H1 (cell line): ENCODE data around the gene SLC13A2. TPM values are rescaled to one million over a fixed set of nuclear protein-coding genes. Genes with fewer than 3 reads are reported as not detected.

Experiments used
- CTCF ChIA-PET: fragments of 300-600 bp; sonication (Branson Sonifier 250); formaldehyde crosslinking; loops from one replicate; lab custom pipeline; 2021; ENCODE audit not compliant: partially characterized antibody; lab: Charles Lee
- POLR2A ChIA-PET: fragments of 300-600 bp; sonication (Branson Sonifier 250); formaldehyde crosslinking; loops from one replicate; lab custom pipeline; 2021; ENCODE audit warnings: inconsistent platforms; ENCODE audit not compliant: partially characterized antibody; lab: Charles Lee
- DNase-seq, 2 experiments: peaks; one replicate each; pipeline versions ENCODE4 v3.0.0 to v3.0.0-alpha.2; 2010 to 2022; ENCODE audit warnings: low spot score in 2 of 2, low read depth in 1 of 2, mixed read lengths in 1 of 2
- FAIRE-seq: peaks from 2 replicates; lab custom pipeline; 2011; peaks lifted over from hg19 to GRCh38; lab: Jason Lieb, UNC
- H2AFZ ChIP-seq: 2 replicates; pipeline ENCODE4 v1.8.1; 2012; ENCODE audit warnings: low read length, inconsistent platforms
- H2AK5ac ChIP-seq: 2 replicates; pipeline ENCODE4 v1.6.1; 2013; ENCODE audit warnings: low read depth, low read length
- H2BK120ac ChIP-seq: replicated peaks from 2 replicates; pipeline ENCODE3; 2013; ENCODE audit warnings: low read depth, low read length, inconsistent platforms
- H2BK12ac ChIP-seq: 2 replicates; pipeline ENCODE4 v1.6.1; 2013; ENCODE audit warnings: low read depth, low read length
- H2BK15ac ChIP-seq: 2 replicates; pipeline ENCODE4 v1.6.1; 2013; ENCODE audit warnings: low read length
- H2BK20ac ChIP-seq: 2 replicates; pipeline ENCODE4 v1.6.1; 2013; ENCODE audit warnings: low read length
- H2BK5ac ChIP-seq: 2 replicates; pipeline ENCODE4 v1.6.1; 2013; ENCODE audit warnings: low read depth, low read length
- H3K14ac ChIP-seq: 2 replicates; pipeline ENCODE4 v1.6.1; 2013; ENCODE audit warnings: inconsistent platforms; ENCODE audit not compliant: insufficient read length
- H3K18ac ChIP-seq: 2 replicates; pipeline ENCODE4 v1.6.1; 2013; ENCODE audit warnings: low read length; ENCODE audit errors: extremely low read depth
- H3K23ac ChIP-seq: 2 replicates; pipeline ENCODE4 v1.6.1; 2013; ENCODE audit warnings: inconsistent platforms; ENCODE audit not compliant: insufficient read length
- H3K23me2 ChIP-seq: 2 replicates; pipeline ENCODE4 v1.6.1; 2013; ENCODE audit warnings: low read depth, low read length
- H3K27ac ChIP-seq: 2 replicates; pipeline ENCODE4 v1.6.1; 2011; ENCODE audit warnings: low read depth, low read length, inconsistent platforms
- H3K27me3 ChIP-seq, 4 experiments: replicated peaks in 1 of 4; 1 replicate in 1 of 4; 2 replicates in 3 of 4; pipeline versions ENCODE4 v1.6.1 to v1.8.1; 2011 to 2013; ENCODE audit warnings: low read length in 3 of 4, mild to moderate bottlenecking in 3 of 4, inconsistent platforms in 2 of 4, mixed read lengths in 2 of 4, moderate library complexity in 1 of 4; ENCODE audit not compliant: control insufficient read depth in 3 of 4, insufficient read depth in 3 of 4; ENCODE audit errors: extremely low read depth in 1 of 4
- H3K36me3 ChIP-seq, 4 experiments: 2 replicates each; pipeline versions ENCODE4 v1.6.1 to v1.8.1; 2011 to 2013; ENCODE audit warnings: mild to moderate bottlenecking in 4 of 4, low read length in 3 of 4, moderate library complexity in 2 of 4, control low read depth in 1 of 4, inconsistent platforms in 1 of 4; ENCODE audit not compliant: insufficient read depth in 4 of 4, control insufficient read depth in 2 of 4
- H3K4ac ChIP-seq: replicated peaks from 2 replicates; pipeline ENCODE3; 2013; ENCODE audit warnings: low read length, low read depth, mixed read lengths, inconsistent platforms; ENCODE audit not compliant: insufficient read length
- H3K4me1 ChIP-seq, 4 experiments: replicated peaks in 1 of 4; 1 replicate in 1 of 4; 2 replicates in 3 of 4; pipeline versions ENCODE4 v1.6.1 to v1.8.1; 2011 to 2013; ENCODE audit warnings: low read length in 3 of 4, inconsistent platforms in 2 of 4, mixed read lengths in 1 of 4; ENCODE audit not compliant: insufficient read depth in 4 of 4, control insufficient read depth in 3 of 4
- H3K4me2 ChIP-seq, 2 experiments: 2 replicates each; pipeline versions ENCODE4 v1.6.1 to v1.8.1; 2011 to 2013; ENCODE audit warnings: low read depth in 2 of 2, low read length in 2 of 2, control low read depth in 1 of 2, inconsistent platforms in 1 of 2, mild to moderate bottlenecking in 1 of 2; ENCODE audit not compliant: insufficient read depth in 1 of 2
- H3K4me3 ChIP-seq, 4 experiments: fragments of 200-600, 300-600 bp in 1 of 4; sonication (generic), shearing (Covaris generic), sonication (Bioruptor Twin) in 1 of 4; 2 replicates each; pipeline versions ENCODE4 v1.5.1 to v1.8.1; 2011 to 2016; ENCODE audit warnings: low read length in 4 of 4, low read depth in 3 of 4, control low read depth in 2 of 4, inconsistent platforms in 2 of 4, mild to moderate bottlenecking in 2 of 4, mixed read lengths in 1 of 4, moderate library complexity in 1 of 4; ENCODE audit not compliant: insufficient read depth in 2 of 4; ENCODE audit errors: extremely low read depth in 1 of 4
- H3K56ac ChIP-seq: replicated peaks from 2 replicates; pipeline ENCODE3; 2013; ENCODE audit warnings: low read depth, mild to moderate bottlenecking, mixed read lengths, low read length, inconsistent platforms; ENCODE audit not compliant: insufficient read length
- H3K79me1 ChIP-seq: 2 replicates; pipeline ENCODE4 v1.6.1; 2013; ENCODE audit warnings: low read depth, low read length, control low read depth
- H3K79me2 ChIP-seq, 2 experiments: 2 replicates each; pipeline versions ENCODE4 v1.6.1 to v1.8.1; 2012 to 2013; ENCODE audit warnings: low read length in 2 of 2, mild to moderate bottlenecking in 2 of 2, inconsistent platforms in 1 of 2; ENCODE audit not compliant: insufficient read depth in 2 of 2, control insufficient read depth in 1 of 2
- H3K9ac ChIP-seq, 4 experiments: replicated peaks in 1 of 4; 1 replicate in 1 of 4; 2 replicates in 3 of 4; pipeline versions ENCODE4 v1.6.1 to v1.8.1; 2011 to 2013; ENCODE audit warnings: low read depth in 3 of 4, low read length in 3 of 4, control low read depth in 2 of 4, mild to moderate bottlenecking in 2 of 4, moderate library complexity in 2 of 4, inconsistent platforms in 1 of 4; ENCODE audit errors: extremely low read depth in 1 of 4
- H3K9me3 ChIP-seq, 2 experiments: 2 replicates each; pipeline versions ENCODE4 v1.6.1 to v1.8.1; 2012 to 2013; ENCODE audit warnings: mild to moderate bottlenecking in 2 of 2, moderate library complexity in 2 of 2, control low read depth in 1 of 2, inconsistent platforms in 1 of 2, low read depth in 1 of 2, low read length in 1 of 2, mixed read lengths in 1 of 2; ENCODE audit not compliant: insufficient read depth in 2 of 2
- H4K20me1 ChIP-seq, 2 experiments: replicated peaks in 1 of 2; 2 replicates each; pipeline versions ENCODE3 to v1.8.1; 2011 to 2013; ENCODE audit warnings: inconsistent platforms in 2 of 2, low read length in 2 of 2, mild to moderate bottlenecking in 1 of 2; ENCODE audit not compliant: insufficient read depth in 2 of 2, control insufficient read depth in 1 of 2
- H4K5ac ChIP-seq: 2 replicates; pipeline ENCODE4 v1.6.1; 2013; ENCODE audit warnings: low read length, low read depth, mixed read lengths, inconsistent platforms; ENCODE audit not compliant: insufficient read length
- H4K8ac ChIP-seq: 2 replicates; pipeline ENCODE4 v1.8.0; 2013; ENCODE audit warnings: mild to moderate bottlenecking, moderate library complexity, low read length, inconsistent platforms; ENCODE audit not compliant: insufficient read depth; ENCODE audit errors: extremely low read depth
- H4K91ac ChIP-seq: replicated peaks from 2 replicates; pipeline ENCODE3; 2013; ENCODE audit warnings: low read length, mixed read lengths, inconsistent platforms; ENCODE audit not compliant: insufficient read length
- E2F6 ChIP-seq: IDR thresholded peaks from 2 replicates; pipeline ENCODE4 v1.6.1; 2012; ENCODE audit warnings: inconsistent platforms
- EGR1 ChIP-seq: IDR thresholded peaks from 2 replicates; pipeline ENCODE4 v1.6.1; 2011; ENCODE audit warnings: low read depth, low read length, borderline replicate concordance
- HDAC6 ChIP-seq: IDR thresholded peaks from one replicate; pipeline ENCODE4 v1.7.1; 2012; ENCODE audit warnings: low read depth, mild to moderate bottlenecking, inconsistent platforms, low read length, moderate library complexity
- KDM4A ChIP-seq: IDR thresholded peaks from one replicate; pipeline ENCODE4 v1.7.1; 2012; ENCODE audit warnings: low read depth, mild to moderate bottlenecking, moderate library complexity, low read length, inconsistent platforms; ENCODE audit not compliant: severe bottlenecking
- MAX ChIP-seq: IDR thresholded peaks from 2 replicates; pipeline ENCODE4 v1.6.1; 2012; ENCODE audit warnings: inconsistent platforms
- POLR2AphosphoS5 ChIP-seq: IDR thresholded peaks from 2 replicates; pipeline ENCODE4 v1.6.1; 2011; ENCODE audit warnings: low read depth, low read length
- RFX5 ChIP-seq: IDR thresholded peaks from 2 replicates; pipeline ENCODE4 v1.6.1; 2011; ENCODE audit warnings: low read depth, low read length, improper control_type of control experiment, borderline replicate concordance
- WGBS, 2 experiments: shearing (Covaris generic) in 1 of 2; methylation state at CpG; one replicate each; pipeline versions ENCODE4 v1.1.6 to v1.1.7; 2013 to 2015; ENCODE audit warnings: low lambda C conversion rate in 2 of 2, mixed read lengths in 2 of 2, inconsistent platforms in 1 of 2, low coverage in 1 of 2, missing lambda C conversion rate in 1 of 2; ENCODE audit not compliant: insufficient replicate concordance in 2 of 2, insufficient coverage in 1 of 2, insufficient read length in 1 of 2; ENCODE audit errors: extremely low coverage in 1 of 2, missing lambda C conversion rate in 1 of 2; 5-methylcytosine and 5-hydroxymethylcytosine counted together
- polyA plus RNA-seq, 7 experiments: library from polyadenylated mRNA; depleted of rRNA in 3 of 7; stranded (reverse) in 5 of 7; unstranded in 2 of 7; fragments of >200 nt in 5 of 7; fragments of 200-250 nt in 2 of 7; gene quantifications; 1 replicate in 5 of 7; 2 replicates in 1 of 7; 4 replicates in 1 of 7; pipeline versions ENCODE4 v1.2.1 to v1.2.3, GENCODE V29; 2011 to 2013; ENCODE audit warnings: missing spikeins in 2 of 7, mixed read lengths in 2 of 7
- total RNA-seq: library from RNA; stranded (reverse); fragmentation: NEBNext Ultra II Directional; extraction: Animal tissue kit (Norgen Biotek cat#: 25700); gene quantifications from 2 replicates; pipeline ENCODE4 v1.2.1, GENCODE V29; 2021

Gene SLC13A2
- total and polyA plus RNA-seq, 2 of the 8 experiments (the other 6 are each of a cell fraction or from before 2014, with no cell fraction given): not detected

GRCh38 chr17:28507567-28508203 is 34.2 kb downstream of the SLC13A2 start:
- H4K20me1 ChIP-seq: no peaks in the 10 kb centered on the region
- no peaks in the 10 kb centered on the region for H3K9me3 ChIP-seq
- no peak overlapping the region for H3K4me3 ChIP-seq
- no peak overlapping the region for H3K23ac ChIP-seq
- no peak overlapping the region for H2BK120ac ChIP-seq
- H3K4me2 ChIP-seq: peak overlapping the region; percentile 26 to 37; a peak in 3 of 4 replicates
- no peaks in the 10 kb centered on the region for H3K79me1 ChIP-seq
- peak overlapping the region; percentile 68; the same call in 1 of the 2 replicates for H2BK12ac ChIP-seq
- no peaks in the 10 kb centered on the region for H3K79me2 ChIP-seq
- H2BK20ac ChIP-seq: peak overlapping the region; percentile 80
- H2BK15ac ChIP-seq: peak overlapping the region; percentile 93
- no peak overlapping the region for H3K14ac ChIP-seq
- WGBS, 2 experiments: 52% methylated on average over 17 of the region's 24 CpGs; no CpG with 5 or more reads in 1 of the 2 experiments
- peak overlapping the region; percentile 63 for H3K4ac ChIP-seq
- peak overlapping the region; percentile 90 for H2AFZ ChIP-seq
- peak overlapping the region; percentile 87; the same call in 1 of the 2 replicates for H4K8ac ChIP-seq
- H3K56ac ChIP-seq: no peak overlapping the region
- H3K27me3 ChIP-seq: peaks cover 0 to 8% (median 4%) of the 10 kb centered on the region in 4 experiments; a peak in 4 of 7 replicates
- H3K27ac ChIP-seq: no peak overlapping the region
- peak overlapping the region; percentile 94 for H4K91ac ChIP-seq
- ChIA-PET CTCF (interaction anchor here (21.4 kb wide), 1 partner anchor 35 kb away, joined by 547 read pairs; no protein-coding TSS in a partner anchor), POLR2A (interaction anchor here (1.2 kb wide), 1 partner anchor 28 kb away, joined by 4 read pairs; no protein-coding TSS in a partner anchor)
- H3K23me2 ChIP-seq: peaks cover 2% of the 10 kb centered on the region; the same call in 1 of the 2 replicates
- H3K36me3 ChIP-seq: no peaks in the 10 kb centered on the region
- peak; percentile 17; the same call in 1 of the 2 replicates for TF ChIP-seq MAX
- TF ChIP-seq EGR1: no peak
- TF ChIP-seq E2F6: peak; percentile 55
- no peak for TF ChIP-seq POLR2AphosphoS5
- TF ChIP-seq HDAC6: no peak
- no peak for TF ChIP-seq RFX5
- TF ChIP-seq KDM4A: peak; percentile 19
- FAIRE-seq (no peak), DNase-seq (peak in 1 of 2 experiments; percentile 65)
- peaks cover 0 to 17% (median 7%) of the 10 kb centered on the region in 4 experiments; a peak in 6 of 7 replicates for H3K4me1 ChIP-seq
- peak overlapping the region; percentile 87 for H3K18ac ChIP-seq
- no peak overlapping the region for H2AK5ac ChIP-seq
- no peak overlapping the region for H2BK5ac ChIP-seq
- no peak overlapping the region for H4K5ac ChIP-seq
- H3K9ac ChIP-seq: 0 out of 7 replicates have a peak overlapping the region, but pooled peaks of 1 of the 4 experiments have one; percentile 7
